Ascending aorta (tissue), 2 donors: ENCODE results near the gene SART1. TPM values are rescaled to one million over a fixed set of nuclear protein-coding genes. Genes with fewer than 3 reads are reported as not detected.

Experiments
- DNase-seq, 2 donors: peaks; one replicate each; pipeline ENCODE4 v3.0.0-alpha.2; 2019; ENCODE audit warnings: low spot score in 2 of 2
- H3K27ac ChIP-seq, 2 donors: fragments of 200-600 bp; sonication (generic); one replicate each; pipeline ENCODE4 v1.5.1; 2016 to 2017; ENCODE audit warnings: mild to moderate bottlenecking in 1 of 2
- H3K27me3 ChIP-seq: fragments of 200-600 bp; sonication (generic); one replicate; pipeline ENCODE4 v1.5.1; 2017
- H3K36me3 ChIP-seq, 2 donors: fragments of 200-600 bp; sonication (generic); one replicate each; pipeline ENCODE4 v1.5.1; 2016
- H3K4me1 ChIP-seq, 2 donors: fragments of 200-600 bp; sonication (generic); one replicate each; pipeline ENCODE4 v1.5.1; 2016 to 2017; ENCODE audit warnings: mild to moderate bottlenecking in 1 of 2
- H3K4me3 ChIP-seq, 2 donors: fragments of 200-600 bp; sonication (generic); one replicate each; pipeline ENCODE4 v1.5.1; 2016 to 2017; ENCODE audit warnings: mild to moderate bottlenecking in 1 of 2
- H3K9me3 ChIP-seq, 2 donors: fragments of 200-600 bp; sonication (generic); one replicate each; pipeline ENCODE4 v1.5.1; 2016
- intact Hi-C: fragments of 100-400 bp; cut with DNase I; formaldehyde crosslinking; loops from one replicate; pipeline ENCODE4 v1.15.1; 2023
- total RNA-seq: library from RNA; depleted of rRNA; stranded (reverse); fragments of >200 nt; gene quantifications from one replicate; pipeline ENCODE4 v1.1.0, GENCODE V29; 2016
- TF ChIP-seq, protein P1 (sequence below), 3 experiments: fragments of 200-600 bp in 2 of 3; fragments of 450-650 bp in 1 of 3; sonication (generic) in 2 of 3; IDR thresholded peaks; one replicate each; pipeline ENCODE4 v1.5.1; 2016 to 2019; ENCODE audit warnings: antibody characterized with exemption in 3 of 3, mild to moderate bottlenecking in 1 of 3, moderate library complexity in 1 of 3

Gene SART1
- total RNA-seq, 1 donor from 2014 or later = 28.4 TPM

DNA sequence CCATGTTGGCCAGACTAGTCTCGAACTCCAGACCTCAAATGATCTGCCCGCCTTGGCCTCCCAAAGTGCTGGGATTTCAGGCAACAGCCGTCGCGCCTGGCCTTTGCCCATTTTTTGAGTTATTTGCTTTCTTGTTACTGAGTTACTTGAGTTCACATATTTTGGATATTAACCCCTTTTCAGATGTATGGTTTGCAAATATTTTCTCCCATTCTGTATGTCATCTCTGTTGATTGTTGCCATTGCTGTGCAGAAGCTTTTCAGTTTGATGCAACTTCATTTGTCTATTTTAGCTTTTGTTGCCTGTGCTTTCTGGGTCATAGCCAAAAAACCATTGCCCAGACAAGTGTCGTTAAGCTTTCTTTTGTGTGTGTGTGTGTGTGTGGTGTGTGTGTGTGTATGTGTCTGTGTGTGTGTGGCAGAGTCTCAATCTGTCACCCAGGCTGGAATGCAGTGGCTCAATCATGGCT, 9.4 kb upstream of the SART1 start:
- Histone ChIP-seq H3K9me3 (no peaks in the 10 kb centered on the region), H3K27ac (no peak overlapping the region), H3K27me3 (no peaks in the 10 kb centered on the region), H3K4me3 (no peak overlapping the region), H3K4me1 (no peaks in the 10 kb centered on the region), H3K36me3 (no peaks in the 10 kb centered on the region)
- intact Hi-C loops = no loop called here
- no peak for DNase-seq
- TF ChIP-seq, protein P1, sequence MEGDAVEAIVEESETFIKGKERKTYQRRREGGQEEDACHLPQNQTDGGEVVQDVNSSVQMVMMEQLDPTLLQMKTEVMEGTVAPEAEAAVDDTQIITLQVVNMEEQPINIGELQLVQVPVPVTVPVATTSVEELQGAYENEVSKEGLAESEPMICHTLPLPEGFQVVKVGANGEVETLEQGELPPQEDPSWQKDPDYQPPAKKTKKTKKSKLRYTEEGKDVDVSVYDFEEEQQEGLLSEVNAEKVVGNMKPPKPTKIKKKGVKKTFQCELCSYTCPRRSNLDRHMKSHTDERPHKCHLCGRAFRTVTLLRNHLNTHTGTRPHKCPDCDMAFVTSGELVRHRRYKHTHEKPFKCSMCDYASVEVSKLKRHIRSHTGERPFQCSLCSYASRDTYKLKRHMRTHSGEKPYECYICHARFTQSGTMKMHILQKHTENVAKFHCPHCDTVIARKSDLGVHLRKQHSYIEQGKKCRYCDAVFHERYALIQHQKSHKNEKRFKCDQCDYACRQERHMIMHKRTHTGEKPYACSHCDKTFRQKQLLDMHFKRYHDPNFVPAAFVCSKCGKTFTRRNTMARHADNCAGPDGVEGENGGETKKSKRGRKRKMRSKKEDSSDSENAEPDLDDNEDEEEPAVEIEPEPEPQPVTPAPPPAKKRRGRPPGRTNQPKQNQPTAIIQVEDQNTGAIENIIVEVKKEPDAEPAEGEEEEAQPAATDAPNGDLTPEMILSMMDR (IDR thresholded peaks at IDR 0.05) = no peak

DNA sequence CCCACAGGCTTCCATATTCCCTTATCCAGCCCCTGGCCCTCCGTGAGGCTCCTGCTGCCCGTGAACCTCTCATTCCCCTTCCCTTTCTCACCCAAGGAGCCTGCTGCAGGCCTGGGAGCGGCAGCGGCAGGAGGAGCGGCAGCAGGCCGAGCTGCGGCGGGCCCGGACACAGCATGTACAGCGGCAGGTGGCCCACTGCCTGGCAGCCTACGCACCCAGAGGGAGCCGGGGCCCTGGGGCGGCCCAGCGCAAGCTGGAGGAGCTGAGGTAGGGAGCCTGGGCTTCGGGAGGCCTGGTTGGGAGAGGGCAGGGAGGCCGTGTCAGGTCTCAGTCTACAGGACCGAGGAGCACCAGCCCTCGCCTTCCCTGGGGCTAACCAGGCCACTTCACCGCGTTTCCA, 8.1 kb upstream of the SART1 start:
- Histone ChIP-seq H3K27ac (no peak overlapping the region), H3K4me3 (no peak overlapping the region), H3K27me3 (no peaks in the 10 kb centered on the region), H3K36me3 (no peaks in the 10 kb centered on the region), H3K9me3 (no peaks in the 10 kb centered on the region), H3K4me1 (no peaks in the 10 kb centered on the region)
- no peak for DNase-seq
- intact Hi-C loops = no loop called here
- TF ChIP-seq, protein P1 (IDR thresholded peaks at IDR 0.05) = no peak

DNA sequence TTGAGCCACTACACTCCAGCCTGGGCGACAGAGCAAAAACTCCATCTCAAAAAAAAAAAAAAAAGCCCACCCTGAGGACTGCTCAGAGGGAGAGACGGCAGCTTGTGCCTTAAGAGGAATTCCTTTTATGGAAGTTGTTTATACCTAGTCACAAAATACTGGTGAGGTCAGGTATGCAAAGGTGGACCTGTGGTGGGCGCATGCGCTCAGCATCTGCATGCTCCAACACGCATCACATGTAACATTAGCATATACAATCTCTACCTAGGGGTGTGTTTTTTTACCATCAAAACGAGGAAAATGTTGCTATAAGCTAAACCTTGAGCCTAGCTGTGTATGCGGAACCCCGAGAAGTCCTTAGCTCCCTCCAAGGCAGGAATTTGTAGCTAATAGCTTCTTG, 6.8 kb upstream of the SART1 start:
- no peaks in the 10 kb centered on the region for H3K4me1 ChIP-seq
- no peak overlapping the region for H3K27ac ChIP-seq
- TF ChIP-seq, protein P1 (IDR thresholded peaks at IDR 0.05) = no peak
- intact Hi-C loops = no loop called here
- no peaks in the 10 kb centered on the region for H3K36me3 ChIP-seq
- no peaks in the 10 kb centered on the region for H3K9me3 ChIP-seq
- DNase-seq = no peak
- no peaks in the 10 kb centered on the region for H3K27me3 ChIP-seq
- no peak overlapping the region for H3K4me3 ChIP-seq

DNA sequence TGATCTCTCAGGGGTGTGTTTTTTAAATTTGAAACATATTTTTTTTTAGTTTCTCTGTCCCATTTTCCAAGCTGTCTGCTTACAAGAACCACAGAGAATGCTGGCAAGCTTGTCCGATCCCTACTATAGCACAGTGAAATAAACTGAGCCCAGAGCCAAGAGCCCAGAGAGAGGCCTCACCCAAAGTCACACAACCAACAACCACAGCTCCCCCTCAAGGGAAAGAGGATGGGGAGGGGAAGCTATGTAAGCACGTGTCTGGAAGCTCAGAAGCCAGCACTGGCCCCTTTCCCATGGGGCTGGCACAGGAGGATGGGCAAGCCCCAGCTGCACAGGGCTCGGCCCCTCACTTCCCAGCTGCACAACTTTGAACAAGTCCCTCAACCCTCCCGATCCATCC, 3.2 kb upstream of the SART1 start:
- intact Hi-C loops = no loop called here
- Histone ChIP-seq H3K4me1 (peaks cover 11 to 16% of the 10 kb centered on the region in 2 donors), H3K36me3 (no peaks in the 10 kb centered on the region), H3K9me3 (no peaks in the 10 kb centered on the region), H3K4me3 (no peak overlapping the region), H3K27me3 (no peaks in the 10 kb centered on the region), H3K27ac (no peak overlapping the region)
- TF ChIP-seq, protein P1 (IDR thresholded peaks at IDR 0.05) = no peak
- no peak for DNase-seq

DNA sequence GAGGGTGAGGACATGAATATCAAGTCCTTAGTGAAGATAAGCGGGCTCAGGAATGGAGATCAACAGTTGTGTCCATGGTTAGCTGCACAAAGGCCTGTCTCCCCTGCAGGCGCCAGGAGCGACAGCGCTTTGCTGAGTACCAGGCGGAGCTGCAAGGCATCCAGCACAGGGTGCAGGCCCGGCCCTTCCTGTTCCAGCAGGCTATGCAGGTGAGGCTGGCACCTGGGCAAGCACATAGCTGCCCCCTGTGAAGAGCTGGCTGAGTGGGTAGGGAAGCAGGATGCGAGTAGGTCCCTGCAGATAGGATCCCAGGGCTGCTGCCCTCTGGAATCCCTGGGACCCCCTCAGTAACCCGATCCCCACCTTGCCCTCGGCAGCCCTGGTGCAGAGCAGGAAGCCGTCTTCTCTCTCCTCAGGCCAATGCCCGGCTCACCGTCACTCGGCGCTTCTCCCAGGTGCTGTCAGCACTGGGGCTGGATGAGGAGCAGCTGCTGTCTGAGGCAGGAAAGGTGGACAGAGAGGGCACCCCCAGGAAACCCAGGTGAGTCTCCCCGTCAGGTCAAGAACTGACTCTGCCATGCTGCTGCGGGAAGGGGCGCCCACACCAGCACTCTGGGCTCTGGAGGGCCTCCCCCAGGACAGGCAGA, 2.6 kb upstream of the SART1 start:
- no peaks in the 10 kb centered on the region for H3K27me3 ChIP-seq

More for the DNA sequence above, 2.6 kb upstream of the SART1 start:
- TF ChIP-seq, protein P1 (IDR thresholded peaks at IDR 0.05) = no peak
- peaks cover 15 to 22% of the 10 kb centered on the region in 2 donors for H3K4me1 ChIP-seq
- H3K27ac ChIP-seq = no peak overlapping the region
- H3K4me3 ChIP-seq = no peak overlapping the region
- intact Hi-C loops = no loop called here
- no peaks in the 10 kb centered on the region for H3K9me3 ChIP-seq
- no peak for DNase-seq
- H3K36me3 ChIP-seq = peaks cover 0 to 2% of the 10 kb centered on the region in 2 donors
